Prostate gland (tissue), 2 donors: Measurements from ENCODE around the gene GALM.

Source experiments
- CTCF ChIP-seq, 4 experiments: fragments of 200-600 bp in 2 of 4; fragments of 450-650 bp in 2 of 4; sonication (generic) in 2 of 4; IDR thresholded peaks; 1 replicate in 3 of 4; 2 replicates in 1 of 4; pipeline ENCODE4 v1.5.1; 2016 to 2019; ENCODE audit warnings: antibody characterized with exemption in 4 of 4, mild to moderate bottlenecking in 2 of 4, moderate library complexity in 2 of 4
- POLR2A ChIP-seq: fragments of 450-650 bp; IDR thresholded peaks from one replicate; pipeline ENCODE4 v1.6.1; 2016; ENCODE audit warnings: antibody characterized with exemption, mild to moderate bottlenecking
- POLR2AphosphoS5 ChIP-seq: sonication (generic); formaldehyde crosslinking; IDR thresholded peaks from one replicate; pipeline ENCODE4 v1.6.1; 2017; ENCODE audit warnings: antibody characterized with exemption

- TF ChIP-seq CTCF (IDR thresholded peaks at IDR 0.05) (no peak), POLR2AphosphoS5 (no peak), POLR2A (no peak)
Measured at GRCh38 chr2:38763728-38764127, 97.8 kb downstream of the GALM start.
